Epithelial cell of prostate (primary cell): ENCODE data around the gene KCNMA1.

Experiments
- DNase-seq: peaks from one replicate; pipeline ENCODE4 v3.0.0-alpha.2; 2011; ENCODE audit warnings: low read depth, low spot score
- H3K27ac ChIP-seq: fragments of 450-650 bp; 2 replicates; pipeline ENCODE4 v1.5.1; 2017; ENCODE audit warnings: mild to moderate bottlenecking

The KCNMA1 gene

GRCh38 chr10:77247031-77247990, 390.3 kb downstream of the KCNMA1 start:
- H3K27ac ChIP-seq, result no peak overlapping the region
- no peak for DNase-seq

GRCh38 chr10:77245953-77246352, 391.7 kb downstream of the KCNMA1 start:
- H3K27ac ChIP-seq, result no peak overlapping the region
- no peak for DNase-seq

GRCh38 chr10:77244746-77245145, 392.9 kb downstream of the KCNMA1 start:
- H3K27ac ChIP-seq, result no peak overlapping the region
- no peak for DNase-seq

- H3K27ac ChIP-seq, result no peak overlapping the region
- DNase-seq, result no peak
Observed at GRCh38 chr10:77244286-77244685, 393.3 kb downstream of the KCNMA1 start.

GRCh38 chr10:77241350-77241725, 396.3 kb downstream of the KCNMA1 start:
- no peak for DNase-seq
- no peak overlapping the region for H3K27ac ChIP-seq

- no peak for DNase-seq
- no peak overlapping the region for H3K27ac ChIP-seq
Observed at GRCh38 chr10:77240706-77241349, 396.8 kb downstream of the KCNMA1 start.

GRCh38 chr10:77240041-77240652, 397.5 kb downstream of the KCNMA1 start:
- H3K27ac ChIP-seq, result no peak overlapping the region
- no peak for DNase-seq

GRCh38 chr10:77237120-77237519, 400.5 kb downstream of the KCNMA1 start:
- no peak overlapping the region for H3K27ac ChIP-seq
- DNase-seq, result no peak

- H3K27ac ChIP-seq, result no peak overlapping the region
- DNase-seq, result peak; percentile 18
Observed at GRCh38 chr10:77236700-77237099, 400.9 kb downstream of the KCNMA1 start.

- no peak for DNase-seq
- no peak overlapping the region for H3K27ac ChIP-seq
Observed at GRCh38 chr10:77236029-77236428, 401.6 kb downstream of the KCNMA1 start.

GRCh38 chr10:77234599-77234998, 403.0 kb downstream of the KCNMA1 start:
- no peak overlapping the region for H3K27ac ChIP-seq
- no peak for DNase-seq

- DNase-seq, result no peak
Observed at GRCh38 chr10:77233466-77233865, 404.1 kb downstream of the KCNMA1 start.

GRCh38 chr10:77231884-77232610, 405.6 kb downstream of the KCNMA1 start:
- DNase-seq, result no peak
- H3K27ac ChIP-seq, result no peak overlapping the region

More at GRCh38 chr10:77233466-77233865, 404.1 kb downstream of the KCNMA1 start:
- no peak overlapping the region for H3K27ac ChIP-seq

- no peak for DNase-seq
- H3K27ac ChIP-seq, result no peak overlapping the region
Observed at GRCh38 chr10:77231375-77231774, 406.2 kb downstream of the KCNMA1 start.

- H3K27ac ChIP-seq, result no peak overlapping the region
- no peak for DNase-seq
Observed at GRCh38 chr10:77230194-77230593, 407.4 kb downstream of the KCNMA1 start.

- H3K27ac ChIP-seq, result no peak overlapping the region
- no peak for DNase-seq
Observed at GRCh38 chr10:77229704-77230103, 407.9 kb downstream of the KCNMA1 start.

GRCh38 chr10:77228559-77228958, 409.0 kb downstream of the KCNMA1 start:
- no peak for DNase-seq
- H3K27ac ChIP-seq, result no peak overlapping the region

GRCh38 chr10:77226853-77227565, 410.6 kb downstream of the KCNMA1 start:
- DNase-seq, result no peak
- no peak overlapping the region for H3K27ac ChIP-seq

- DNase-seq, result no peak
- no peak overlapping the region for H3K27ac ChIP-seq
Observed at GRCh38 chr10:77226452-77226851, 411.2 kb downstream of the KCNMA1 start.

GRCh38 chr10:77226020-77226419, 411.6 kb downstream of the KCNMA1 start:
- H3K27ac ChIP-seq, result no peak overlapping the region
- no peak for DNase-seq
